NCI-H2196 treated with DMSO at 0.1 percent for 48 hours (cell line): ENCODE data around the gene PROX1.
"Not testable (repeated sequence)": the region's sequence is repeated elsewhere in the genome, so short reads cannot be mapped to it uniquely, and the experiment has no call there.

Source experiments
- DNase-seq: peaks from one replicate; lab custom pipeline; 2025; ENCODE audit not compliant: unreplicated experiment; lab: John Stamatoyannopoulos, UW

Gene PROX1

GRCh38 chr1:214066936-214067335 is 79.2 kb downstream of the PROX1 start:
- no peak for DNase-seq

- DNase-seq: no peak
Measured at GRCh38 chr1:214067397-214067796, 79.6 kb downstream of the PROX1 start.

- DNase-seq: no peak
Measured at GRCh38 chr1:214067853-214068703, 80.3 kb downstream of the PROX1 start.

- DNase-seq: no peak
Measured at GRCh38 chr1:214068979-214069378, 81.2 kb downstream of the PROX1 start.

GRCh38 chr1:214071469-214071868 is 83.7 kb downstream of the PROX1 start:
- no peak for DNase-seq

- no peak for DNase-seq
Measured at GRCh38 chr1:214072426-214073157, 84.8 kb downstream of the PROX1 start.

- DNase-seq: no peak
Measured at GRCh38 chr1:214074477-214074876, 86.7 kb downstream of the PROX1 start.

GRCh38 chr1:214075305-214075998 is 87.7 kb downstream of the PROX1 start:
- no peak for DNase-seq

- no peak for DNase-seq
Measured at GRCh38 chr1:214075999-214076707, 88.4 kb downstream of the PROX1 start.

GRCh38 chr1:214076708-214077065 is 88.9 kb downstream of the PROX1 start:
- peak; percentile 37 for DNase-seq

GRCh38 chr1:214078950-214079349 is 91.2 kb downstream of the PROX1 start:
- DNase-seq: no peak

GRCh38 chr1:214085325-214085724 is 97.6 kb downstream of the PROX1 start:
- DNase-seq: no peak

- no peak for DNase-seq
Measured at GRCh38 chr1:214086945-214087344, 99.2 kb downstream of the PROX1 start.

GRCh38 chr1:214089003-214089402 is 101.2 kb downstream of the PROX1 start:
- DNase-seq: not testable (repeated sequence)
